Measurements from ENCODE around the gene SYCP1.

SYCP1 gene

DNA sequence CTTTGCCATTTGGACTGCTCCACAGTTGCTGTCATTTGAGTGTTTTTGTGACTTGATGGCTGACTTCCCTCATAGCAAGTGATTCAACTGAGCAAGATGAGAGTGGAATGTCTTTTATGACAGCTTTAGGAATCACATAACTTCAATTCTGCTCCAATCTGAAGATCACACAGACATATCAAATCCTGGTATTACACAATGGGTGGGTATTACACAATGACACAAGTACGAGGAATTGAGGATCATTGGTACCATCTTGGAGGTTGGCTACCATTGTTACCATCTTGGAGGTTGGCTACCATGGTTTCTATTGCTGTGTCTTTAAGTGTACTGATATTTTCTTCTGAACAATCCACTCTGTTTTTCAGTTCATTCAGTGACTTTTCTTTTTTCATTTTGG is 166.5 kb downstream of the SYCP1 start:
- TF ChIP-seq, protein P1, sequence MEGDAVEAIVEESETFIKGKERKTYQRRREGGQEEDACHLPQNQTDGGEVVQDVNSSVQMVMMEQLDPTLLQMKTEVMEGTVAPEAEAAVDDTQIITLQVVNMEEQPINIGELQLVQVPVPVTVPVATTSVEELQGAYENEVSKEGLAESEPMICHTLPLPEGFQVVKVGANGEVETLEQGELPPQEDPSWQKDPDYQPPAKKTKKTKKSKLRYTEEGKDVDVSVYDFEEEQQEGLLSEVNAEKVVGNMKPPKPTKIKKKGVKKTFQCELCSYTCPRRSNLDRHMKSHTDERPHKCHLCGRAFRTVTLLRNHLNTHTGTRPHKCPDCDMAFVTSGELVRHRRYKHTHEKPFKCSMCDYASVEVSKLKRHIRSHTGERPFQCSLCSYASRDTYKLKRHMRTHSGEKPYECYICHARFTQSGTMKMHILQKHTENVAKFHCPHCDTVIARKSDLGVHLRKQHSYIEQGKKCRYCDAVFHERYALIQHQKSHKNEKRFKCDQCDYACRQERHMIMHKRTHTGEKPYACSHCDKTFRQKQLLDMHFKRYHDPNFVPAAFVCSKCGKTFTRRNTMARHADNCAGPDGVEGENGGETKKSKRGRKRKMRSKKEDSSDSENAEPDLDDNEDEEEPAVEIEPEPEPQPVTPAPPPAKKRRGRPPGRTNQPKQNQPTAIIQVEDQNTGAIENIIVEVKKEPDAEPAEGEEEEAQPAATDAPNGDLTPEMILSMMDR (IDR thresholded peaks at IDR 0.05; ENCODE audit: extremely low read depth, insufficient read depth, missing control alignments), result no peak
- in situ Hi-C loops (cut with MboI; ENCODE audit: low pct_unique_long_range_greater_than_20kb, low sequenced_read_pairs, unreplicated experiment), result no loop called here
- no peak for DNase-seq (ENCODE audit: low spot score)

DNA sequence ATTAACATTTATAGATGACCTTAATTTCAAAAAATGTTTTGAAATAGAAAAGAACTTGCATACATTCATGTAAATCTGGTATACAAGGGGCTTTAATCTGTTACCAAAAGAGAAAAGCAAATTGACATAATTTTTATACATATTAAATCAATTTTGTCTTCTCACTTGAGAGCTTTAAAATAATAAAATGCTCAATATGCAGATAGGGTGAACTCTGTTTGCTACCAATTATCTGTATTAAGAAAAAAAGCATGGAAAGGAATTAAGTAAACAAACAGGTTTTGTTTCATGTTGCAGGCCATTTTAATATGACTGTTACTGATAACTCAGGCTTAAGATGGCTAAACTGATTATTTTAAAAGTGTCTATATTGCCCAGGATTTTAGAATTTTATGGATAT is 168.9 kb downstream of the SYCP1 start:
- DNase-seq (ENCODE audit: low spot score), result no peak
- in situ Hi-C loops (cut with MboI; ENCODE audit: low pct_unique_long_range_greater_than_20kb, low sequenced_read_pairs, unreplicated experiment), result no loop called here
- TF ChIP-seq, protein P1 (IDR thresholded peaks at IDR 0.05; ENCODE audit: extremely low read depth, insufficient read depth, missing control alignments), result no peak

DNA sequence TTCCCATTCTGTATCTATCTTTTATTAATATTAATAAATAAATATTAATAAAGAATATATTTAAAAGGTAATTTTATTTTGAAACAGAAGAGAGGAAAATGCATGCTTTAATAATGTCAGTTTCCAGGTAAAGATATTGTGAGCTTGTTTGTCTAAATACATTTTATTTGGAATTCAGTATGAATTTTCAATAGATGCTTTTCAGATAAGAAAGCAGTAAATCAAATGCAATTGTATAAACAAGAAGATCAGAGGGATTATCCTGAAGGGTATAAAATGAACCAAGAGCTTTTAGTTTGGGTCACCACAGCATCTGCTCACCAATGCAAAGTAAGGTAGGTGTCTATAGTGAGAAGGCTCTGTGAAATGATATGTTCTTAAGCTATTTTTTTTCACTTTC is 174.9 kb downstream of the SYCP1 start, which contains the start of gene TSHB:
TSS of gene TSHB (plus strand) at position 301 of the 400 bp plus-strand sequence. CDS start 3,537 bp downstream, outside the sequence.
- TF ChIP-seq, protein P1 (IDR thresholded peaks at IDR 0.05; ENCODE audit: extremely low read depth, insufficient read depth, missing control alignments), result no peak
- in situ Hi-C loops (cut with MboI; ENCODE audit: low pct_unique_long_range_greater_than_20kb, low sequenced_read_pairs, unreplicated experiment), result no loop called here

DNA sequence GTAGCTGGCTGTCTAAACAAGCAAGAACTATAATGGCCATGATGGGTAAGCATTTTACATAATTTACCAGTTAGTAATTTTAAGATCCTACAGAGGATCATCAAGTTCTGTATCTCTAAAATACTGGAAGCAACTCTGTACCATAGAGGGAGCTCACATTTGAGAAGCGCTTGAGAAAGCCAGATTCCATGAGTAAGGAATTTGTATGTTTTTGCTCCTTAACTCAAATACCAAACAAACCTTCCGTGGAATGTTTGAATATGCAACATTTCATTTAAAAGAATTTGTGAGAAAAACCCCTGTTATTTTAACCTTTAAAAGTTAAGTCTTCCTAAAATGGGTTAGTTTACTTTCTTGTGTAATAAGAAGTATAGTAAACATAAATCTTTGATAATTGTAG is 176.9 kb downstream of the SYCP1 start:
- DNase-seq (ENCODE audit: low spot score), result no peak
- TF ChIP-seq, protein P1 (IDR thresholded peaks at IDR 0.05; ENCODE audit: extremely low read depth, insufficient read depth, missing control alignments), result no peak
- in situ Hi-C loops (cut with MboI; ENCODE audit: low pct_unique_long_range_greater_than_20kb, low sequenced_read_pairs, unreplicated experiment), result no loop called here

More for the DNA sequence above, 174.9 kb downstream of the SYCP1 start, which contains the start of gene TSHB:
- DNase-seq (ENCODE audit: low spot score), result no peak

DNA sequence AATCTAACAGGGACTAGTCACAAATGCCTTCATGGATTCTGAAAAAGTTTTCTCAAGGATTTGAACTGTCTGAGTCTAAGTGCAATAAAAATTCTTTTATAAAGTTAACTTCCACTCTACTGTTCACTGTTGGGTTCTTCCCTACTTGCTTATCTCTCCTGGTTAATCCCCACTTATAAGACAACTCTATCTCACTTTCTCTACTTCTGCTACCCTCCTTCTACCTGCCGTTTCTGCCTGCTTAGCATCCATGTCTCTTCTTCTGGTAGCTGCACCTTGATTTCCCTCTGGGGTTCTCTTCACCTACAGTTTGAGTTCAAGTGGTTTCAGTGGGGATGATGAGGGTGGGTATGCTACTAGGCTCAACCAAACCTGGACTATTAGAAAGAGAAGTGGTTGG is 181.0 kb downstream of the SYCP1 start:
- in situ Hi-C loops (cut with MboI; ENCODE audit: low pct_unique_long_range_greater_than_20kb, low sequenced_read_pairs, unreplicated experiment), result no loop called here
- TF ChIP-seq, protein P1 (IDR thresholded peaks at IDR 0.05; ENCODE audit: extremely low read depth, insufficient read depth, missing control alignments), result no peak
- DNase-seq (ENCODE audit: low spot score), result no peak

DNA sequence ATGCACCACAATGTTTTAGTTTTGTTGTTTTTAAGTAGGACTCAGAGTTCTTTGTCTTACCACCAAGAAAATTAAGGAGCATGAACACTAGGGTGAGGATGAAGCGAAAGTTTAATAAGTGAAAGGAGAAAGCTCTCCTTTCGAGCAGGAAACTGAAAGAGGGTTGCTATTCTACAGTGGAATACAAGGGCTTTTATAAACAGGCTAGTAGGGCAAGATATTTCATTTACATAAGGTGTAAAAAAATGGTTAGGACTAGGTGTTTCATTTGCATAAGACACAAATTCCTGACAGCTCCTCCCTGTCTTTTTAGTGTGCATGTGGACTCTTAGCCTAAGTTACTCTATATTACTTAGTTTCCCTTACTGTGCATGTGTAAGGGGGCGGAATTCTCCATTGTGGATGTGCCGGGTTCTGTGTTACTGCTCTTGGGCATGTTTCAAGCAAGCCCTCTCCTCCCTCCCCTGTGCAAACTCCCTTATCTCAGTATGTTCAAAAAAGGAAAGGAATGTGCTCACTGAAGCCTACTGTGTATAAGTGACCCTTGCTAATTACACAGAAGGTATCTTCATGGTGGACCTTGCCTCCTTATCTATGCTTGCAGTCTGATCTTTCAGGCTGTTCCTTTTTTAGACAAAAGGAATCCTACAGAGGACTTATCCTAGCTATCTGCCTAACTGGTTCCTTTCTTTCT is 182.3 kb downstream of the SYCP1 start:
- TF ChIP-seq, protein P1 (IDR thresholded peaks at IDR 0.05; ENCODE audit: extremely low read depth, insufficient read depth, missing control alignments), result no peak
- DNase-seq (ENCODE audit: low spot score), result no peak
- in situ Hi-C loops (cut with MboI; ENCODE audit: low pct_unique_long_range_greater_than_20kb, low sequenced_read_pairs, unreplicated experiment), result no loop called here

Data from GM13977 (cell line).